ENCODE measurements around the gene PDE8B.

Gene PDE8B

DNA sequence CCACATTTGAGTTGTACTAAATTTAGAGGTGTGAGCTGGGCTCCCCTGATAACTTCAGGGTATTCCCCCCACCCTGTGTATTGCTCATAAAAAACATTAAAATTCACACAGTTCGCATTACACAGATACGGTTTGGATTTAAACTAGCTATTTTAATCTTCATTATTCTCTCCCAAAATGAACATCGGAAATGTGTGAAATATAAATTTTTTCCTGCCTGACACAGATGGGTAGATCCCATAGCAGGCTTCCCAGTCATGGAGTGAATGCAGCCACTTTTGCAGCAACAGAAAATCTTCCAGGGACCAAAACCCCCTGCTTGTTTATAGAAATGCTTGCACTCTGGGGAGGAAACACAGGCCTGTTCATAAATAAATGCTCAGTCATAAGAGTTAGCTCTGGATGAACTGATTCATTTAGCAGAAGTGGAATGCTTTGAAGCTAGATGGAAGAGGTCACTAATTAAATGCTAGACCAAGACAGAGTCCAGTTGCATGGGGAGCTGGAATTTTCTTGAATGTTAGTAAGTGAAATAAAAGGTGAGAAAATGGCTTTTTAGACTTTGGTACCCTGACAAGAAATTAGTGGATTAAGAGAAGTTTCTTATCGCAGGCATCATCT is 115.6 kb downstream of the PDE8B start:
- DNase-seq (ENCODE audit: low read depth) = no peak

- no peak for DNase-seq (ENCODE audit: low read depth)
These were observed 116.7 kb downstream of the PDE8B start for GRCh38 chr5:77326986-77327734.

DNA sequence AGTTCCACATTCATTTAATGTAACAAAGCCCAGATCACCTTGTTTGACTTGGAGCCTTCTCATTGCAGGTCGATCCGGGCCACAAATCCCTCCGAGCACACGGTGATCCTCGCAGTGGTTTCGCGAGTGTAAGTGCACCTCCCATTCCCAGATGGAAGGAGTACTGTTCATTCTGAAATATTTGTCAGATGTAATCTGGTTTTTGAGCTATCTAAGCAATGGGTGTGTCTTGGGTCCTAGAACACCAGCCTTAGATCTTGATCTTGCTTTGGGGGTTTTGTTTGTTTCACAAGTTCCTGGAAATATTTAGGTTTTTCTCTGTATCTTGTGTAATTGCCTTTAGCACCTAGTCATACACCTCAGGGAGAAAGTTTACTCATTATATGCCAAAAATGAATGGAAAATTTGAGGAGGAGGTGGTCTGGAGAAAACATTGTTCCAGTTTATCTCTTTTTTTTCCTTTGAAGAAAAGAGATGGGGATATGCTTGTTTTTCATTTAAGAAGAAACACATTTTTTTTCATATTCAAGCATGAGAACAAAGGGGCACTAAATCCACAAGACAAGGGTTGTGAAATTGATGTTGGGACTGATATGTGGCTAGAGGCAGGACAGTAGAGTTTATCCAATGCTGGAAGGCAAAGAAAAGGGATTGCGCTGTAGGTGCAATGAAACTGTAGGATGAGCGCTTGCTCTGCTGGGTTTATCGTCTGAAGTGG is 118.6 kb downstream of the PDE8B start:
- DNase-seq (ENCODE audit: low read depth) = no peak

- DNase-seq (ENCODE audit: low read depth) = no peak
These were observed 119.4 kb downstream of the PDE8B start for GRCh38 chr5:77329664-77330430.

DNA sequence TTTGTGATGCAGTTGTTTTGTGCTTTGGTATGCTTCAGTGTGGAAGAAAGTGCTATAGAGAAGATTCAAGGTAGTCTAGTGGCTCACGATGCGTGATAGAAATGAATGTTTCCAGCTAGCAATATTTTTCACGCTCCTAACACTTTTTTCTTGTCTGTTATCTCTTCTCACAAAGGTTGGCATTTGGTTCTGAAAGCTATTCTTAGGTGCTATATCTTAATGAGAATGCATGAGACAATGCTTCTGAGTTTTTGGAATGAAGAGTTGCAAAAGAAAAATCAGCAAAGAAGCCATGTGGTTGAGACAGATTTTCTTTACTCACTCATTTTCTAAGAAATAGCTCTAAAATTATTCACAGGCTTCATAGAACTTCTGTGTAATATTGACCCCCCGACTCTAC is 122.6 kb downstream of the PDE8B start:
- DNase-seq (ENCODE audit: low read depth) = no peak

GRCh38 chr5:77333451-77334123 is 123.1 kb downstream of the PDE8B start:
- DNase-seq (ENCODE audit: low read depth) = no peak

DNA sequence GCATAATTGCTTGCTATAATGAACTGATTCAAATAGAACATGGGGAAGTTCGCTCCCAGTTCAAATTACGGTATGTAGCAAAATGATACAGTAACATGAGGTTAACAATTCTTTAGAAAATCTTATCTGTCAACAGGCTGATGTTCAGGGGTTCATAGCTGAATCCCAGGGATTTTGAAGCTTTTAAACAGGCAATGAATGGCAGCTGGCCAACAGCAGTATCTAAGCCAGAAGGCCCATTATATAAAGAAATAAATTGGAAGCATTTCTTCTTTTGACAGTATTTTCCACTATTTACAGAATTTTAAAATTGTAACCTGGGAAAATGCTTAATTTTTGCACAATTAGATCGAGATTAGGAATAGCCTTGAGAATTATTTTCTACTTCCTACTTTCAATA is 126.8 kb downstream of the PDE8B start:
- DNase-seq (ENCODE audit: low read depth) = no peak

GRCh38 chr5:77337686-77338085 is 127.2 kb downstream of the PDE8B start:
- no peak for DNase-seq (ENCODE audit: low read depth)

GRCh38 chr5:77339337-77339890 is 128.9 kb downstream of the PDE8B start:
- DNase-seq (ENCODE audit: low read depth) = no peak

- no peak for DNase-seq (ENCODE audit: low read depth)
These were observed 132.7 kb downstream of the PDE8B start for GRCh38 chr5:77343165-77343564.

- no peak for DNase-seq (ENCODE audit: low read depth)
These were observed 137.1 kb downstream of the PDE8B start for GRCh38 chr5:77347435-77348098.

DNA sequence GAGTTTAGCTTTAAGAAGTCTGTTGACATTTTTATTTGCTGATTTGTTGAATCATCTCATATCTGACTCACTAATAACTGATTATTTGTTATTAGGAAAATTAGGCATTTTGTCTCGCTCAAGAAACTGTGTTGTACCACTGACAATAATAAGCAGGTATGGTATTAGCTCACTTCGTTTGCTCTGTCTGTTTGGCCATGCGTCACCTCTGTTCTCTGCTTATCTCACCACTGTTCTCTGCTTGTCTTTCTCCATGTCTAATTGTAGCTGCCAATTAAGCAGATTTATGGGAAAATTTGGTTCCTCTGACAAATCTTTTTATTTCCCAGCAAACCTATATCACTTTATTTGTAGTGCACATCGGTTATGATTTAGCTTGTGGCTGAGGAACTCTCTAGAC is 142.8 kb downstream of the PDE8B start:
- no peak for DNase-seq (ENCODE audit: low read depth)

DNA sequence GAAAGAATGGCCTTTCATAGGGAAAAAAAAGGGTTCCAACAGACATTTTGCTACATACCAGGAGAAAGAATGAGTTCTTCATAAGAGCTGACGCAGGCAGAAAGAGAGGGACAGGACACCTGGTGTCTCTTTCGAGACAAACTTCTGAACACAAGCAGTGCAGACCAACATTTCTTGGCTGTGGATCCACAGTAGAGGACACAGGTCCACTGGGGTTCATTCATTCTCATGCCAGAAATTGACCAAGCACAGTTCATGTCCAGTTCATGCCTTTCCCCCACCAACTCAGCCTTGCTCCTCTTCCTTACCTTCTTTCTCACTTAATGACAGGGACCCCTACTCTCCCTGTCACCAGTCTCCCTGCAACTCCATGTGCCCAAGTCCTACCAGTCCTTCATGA is 144.0 kb downstream of the PDE8B start:
- no peak for DNase-seq (ENCODE audit: low read depth)

GRCh38 chr5:77355080-77355479 is 144.6 kb downstream of the PDE8B start:
- no peak for DNase-seq (ENCODE audit: low read depth)

DNA sequence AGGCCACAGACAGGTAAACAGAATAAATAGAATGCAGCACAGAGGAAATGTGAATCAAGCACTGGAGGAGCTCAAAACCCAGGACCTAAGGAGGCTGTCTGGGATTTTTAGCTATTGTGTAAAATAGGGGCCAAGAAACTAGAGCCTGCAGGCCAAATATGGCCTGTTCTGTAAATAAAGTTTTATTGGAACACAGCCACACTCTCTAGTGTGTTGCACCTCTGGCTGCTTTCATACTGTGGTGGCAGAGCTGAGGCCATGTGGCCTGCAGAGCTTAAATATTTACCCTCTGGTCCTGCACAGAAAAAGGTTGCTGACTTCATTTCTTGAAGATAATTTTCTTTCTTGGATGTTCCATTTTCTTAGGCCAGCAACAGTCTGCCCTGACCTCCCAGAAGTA is 145.3 kb downstream of the PDE8B start:
- DNase-seq (ENCODE audit: low read depth) = no peak

GRCh38 chr5:77356740-77357139 is 146.3 kb downstream of the PDE8B start:
- no peak for DNase-seq (ENCODE audit: low read depth)

- DNase-seq (ENCODE audit: low read depth) = no peak
These were observed 148.1 kb downstream of the PDE8B start for GRCh38 chr5:77358255-77359205.

DNA sequence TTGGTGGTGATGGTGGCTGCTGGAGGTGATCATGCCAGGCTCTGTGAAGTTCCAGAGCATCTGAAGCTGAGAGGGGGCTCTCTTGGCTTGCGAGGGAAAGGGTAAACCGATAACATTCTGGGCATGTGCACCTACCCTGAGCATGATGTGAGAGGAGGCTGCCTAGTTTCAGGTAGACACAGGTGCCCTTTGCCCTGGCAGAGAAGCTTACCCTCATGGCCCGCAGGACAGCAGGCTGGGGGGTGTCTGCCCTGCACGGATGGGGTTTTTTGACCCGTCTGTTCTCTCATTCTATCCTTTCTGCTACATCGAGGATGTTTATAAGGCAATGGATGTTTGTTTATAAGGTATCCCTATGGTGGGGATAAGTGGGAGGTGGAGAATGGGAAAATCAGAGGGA is 148.8 kb downstream of the PDE8B start:
- no peak for DNase-seq (ENCODE audit: low read depth)

DNA sequence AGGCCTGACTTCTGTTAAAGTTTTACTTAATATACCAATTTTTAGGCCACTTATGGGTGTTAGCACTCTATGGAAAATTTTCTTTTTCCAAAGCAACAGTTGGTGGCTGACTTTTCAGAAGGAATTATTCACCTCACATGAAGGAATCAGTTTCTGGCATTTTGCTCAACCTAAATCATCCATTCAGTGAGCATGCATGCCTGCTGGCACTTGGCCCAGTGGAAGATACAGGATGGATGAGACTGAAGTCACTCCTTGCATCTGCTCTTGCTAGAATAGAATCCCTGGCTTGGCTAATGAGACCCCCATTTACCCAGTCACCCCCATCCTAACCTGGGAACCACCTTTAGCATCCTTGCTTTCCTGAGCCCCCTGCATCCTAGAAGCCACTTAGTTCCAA is 149.9 kb downstream of the PDE8B start:
- DNase-seq (ENCODE audit: low read depth) = no peak

- no peak for DNase-seq (ENCODE audit: low read depth)
These were observed 150.5 kb downstream of the PDE8B start for GRCh38 chr5:77360973-77361372.

Data from T follicular helper cell (primary cell).